ENCODE results near the gene CCT7. TPM values are rescaled to one million over a fixed set of nuclear protein-coding genes. Genes with fewer than 3 reads are reported as not detected.

Gene CCT7
- total and polyA plus RNA-seq, 2 donors (not counting 3 experiments of a cell fraction or from before 2014, with no cell fraction given) = 343 to 362 TPM

GRCh38 chr2:73291461-73292315, 57.6 kb downstream of the CCT7 start:
- Histone ChIP-seq H3K4me1 (ENCODE audit: control insufficient read depth, extremely low read depth, insufficient read depth, low read length) (no peaks in the 10 kb centered on the region), H2AFZ (ENCODE audit: low read depth, low read length) (no peak overlapping the region), H3K4me3 (replicated peaks in 1 of 3; ENCODE audit: insufficient read depth in 1 of 3, low read depth in 1 of 3, low read length in 3 of 3) (no peak overlapping the region), H3K27me3 (ENCODE audit: control insufficient read depth in 2 of 2, insufficient read depth in 2 of 2, low read length in 2 of 2) (peaks cover 49 to 86% of the 10 kb centered on the region in 2 experiments), H3K9me3 (replicated peaks; ENCODE audit: control insufficient read depth, insufficient read depth, low read length) (no peaks in the 10 kb centered on the region), H3K79me2 (ENCODE audit: control insufficient read depth, insufficient read depth, low read length) (no peaks in the 10 kb centered on the region), H4K20me1 (replicated peaks; ENCODE audit: control insufficient read depth, extremely low read depth, insufficient read depth, low read length) (no peaks in the 10 kb centered on the region), H3K9ac (replicated peaks; ENCODE audit: extremely low read depth, insufficient read depth, low read length) (no peak overlapping the region), H3K27ac (ENCODE audit: insufficient read depth, low read depth, low read length) (no peak overlapping the region), H3K36me3 (ENCODE audit: control insufficient read depth in 2 of 2, extremely low read depth in 1 of 2, insufficient read depth in 2 of 2, low read length in 2 of 2) (no peaks in the 10 kb centered on the region), H3K9me1 (replicated peaks; ENCODE audit: control insufficient read depth, extremely low read depth, insufficient read depth, low read length) (no peaks in the 10 kb centered on the region), H3K4me2 (ENCODE audit: insufficient read depth, low read length) (peak overlapping the region; percentile 35)
- FAIRE-seq (no peak), DNase-seq (ENCODE audit: low read depth, low spot score) (no peak)
- intact Hi-C loops (cut with micrococcal nuclease) = no loop called here
- CTCF ChIA-PET = interaction anchor here (0.6 to 2.4 kb wide), 5 partner anchors 9 to 398 kb away, joined by 3 to 8 read pairs (median 6); no protein-coding TSS in a partner anchor
- BruUV-seq (replicated peaks) = no TSS peak
- dilution Hi-C loops (cut with MboI; ENCODE audit: extremely low pct_ligation_motif_present, low sequenced_read_pairs) = no loop called here
- TF ChIP-seq FOS (IDR thresholded peaks at IDR 0.05; ENCODE audit: borderline replicate concordance, insufficient read depth, low read length) (no peak), CTCF (IDR thresholded peaks at IDR 0.05; ENCODE audit: extremely low read depth in 1 of 2, insufficient read depth in 1 of 2, low read depth in 1 of 2, low read length in 2 of 2) (peak in 1 of 2 donors; percentile 12), MYC (IDR thresholded peaks at IDR 0.05; ENCODE audit: low read depth, low read length) (no peak), EZH2 (IDR thresholded peaks at IDR 0.05; ENCODE audit: borderline replicate concordance, low read depth, low read length, severe bottlenecking) (peak; percentile 88)
- POLR2A ChIA-PET = no interaction called here

Data from endothelial cell of umbilical vein (primary cell).